Mucosa of descending colon (tissue), 3 donors: Measurements from ENCODE around the gene ENSA. TPM values are rescaled to one million over a fixed set of nuclear protein-coding genes. Genes with fewer than 3 reads are reported as not detected.
A peak's percentile ranks its signal among the peaks of the same experiment; 100 is the strongest.

Experiments
- ATAC-seq: fragments of 200-7000 bp; cut with Tn5 transposase; one replicate; pipeline ENCODE4 v1.9.1; 2020; ENCODE audit warnings: mild to moderate bottlenecking, moderate library complexity
- DNase-seq, 3 donors: peaks; one replicate each; pipeline ENCODE4 v3.0.0-alpha.2; 2020
- H3K36me3 ChIP-seq: fragments of 200-600 bp; one replicate; pipeline ENCODE4 v1.8.0; 2021; ENCODE audit warnings: low read depth, mild to moderate bottlenecking
- H3K4me1 ChIP-seq: fragments of 200-600 bp; one replicate; pipeline ENCODE4 v1.8.0; 2021; ENCODE audit warnings: low read depth, mild to moderate bottlenecking
- H3K4me3 ChIP-seq: fragments of 200-600 bp; one replicate; pipeline ENCODE4 v1.8.0; 2021; ENCODE audit warnings: mild to moderate bottlenecking
- H3K9me3 ChIP-seq: fragments of 200-600 bp; one replicate; pipeline ENCODE4 v1.8.0; 2021; ENCODE audit warnings: mild to moderate bottlenecking
- intact Hi-C, 2 donors: fragments of 100-400 bp; cut with DNase I in 1 of 2; cut with micrococcal nuclease in 1 of 2; formaldehyde crosslinking; loops; one replicate each; pipeline versions ENCODE4 v1.11.0 to v1.11.1; 2022; cut with DNase I, micrococcal nuclease
- total RNA-seq, 3 donors: library from RNA; stranded (reverse); fragmentation: NEBNext Ultra II Directional in 2 of 3; extraction: Animal tissue kit (Norgen Biotek cat#: 25700) in 2 of 3; gene quantifications; one replicate each; pipeline versions ENCODE4 v1.2.1 to v1.2.4, GENCODE V29; 2021 to 2023
- TF ChIP-seq, protein P1 (sequence below): fragments of 200-600 bp; IDR thresholded peaks from one replicate; pipeline ENCODE4 v1.8.0; 2022; ENCODE audit warnings: antibody characterized with exemption, mild to moderate bottlenecking
- donor health status: DM: no; HTN: no; CAD: no; lungs with moderate emphysema.
- donor health status: DM: no; HTN: no; CAD: no.
- donor health status: DM: no; HTN: yes; CAD: no.

ENSA gene
- total RNA-seq, 3 donors from 2014 or later: 174 to 213 (median 194) TPM

GRCh38 chr1:150622303-150622975 is 7.0 kb downstream of the ENSA start:
- intact Hi-C loops: loop anchor here (5.0 to 10.0 kb wide), 2 partner anchors 45 to 68 kb away; partner anchors contain the start of gene MCL1 (in 1 of the 2)
- H3K4me1 ChIP-seq: peaks cover 24% of the 10 kb centered on the region
- peaks cover 7% of the 10 kb centered on the region for H3K36me3 ChIP-seq
- no peak overlapping the region for H3K4me3 ChIP-seq
- ATAC-seq: peak; percentile 21
- peak in 1 of 3 donors; percentile 46 for DNase-seq
- TF ChIP-seq, protein P1, sequence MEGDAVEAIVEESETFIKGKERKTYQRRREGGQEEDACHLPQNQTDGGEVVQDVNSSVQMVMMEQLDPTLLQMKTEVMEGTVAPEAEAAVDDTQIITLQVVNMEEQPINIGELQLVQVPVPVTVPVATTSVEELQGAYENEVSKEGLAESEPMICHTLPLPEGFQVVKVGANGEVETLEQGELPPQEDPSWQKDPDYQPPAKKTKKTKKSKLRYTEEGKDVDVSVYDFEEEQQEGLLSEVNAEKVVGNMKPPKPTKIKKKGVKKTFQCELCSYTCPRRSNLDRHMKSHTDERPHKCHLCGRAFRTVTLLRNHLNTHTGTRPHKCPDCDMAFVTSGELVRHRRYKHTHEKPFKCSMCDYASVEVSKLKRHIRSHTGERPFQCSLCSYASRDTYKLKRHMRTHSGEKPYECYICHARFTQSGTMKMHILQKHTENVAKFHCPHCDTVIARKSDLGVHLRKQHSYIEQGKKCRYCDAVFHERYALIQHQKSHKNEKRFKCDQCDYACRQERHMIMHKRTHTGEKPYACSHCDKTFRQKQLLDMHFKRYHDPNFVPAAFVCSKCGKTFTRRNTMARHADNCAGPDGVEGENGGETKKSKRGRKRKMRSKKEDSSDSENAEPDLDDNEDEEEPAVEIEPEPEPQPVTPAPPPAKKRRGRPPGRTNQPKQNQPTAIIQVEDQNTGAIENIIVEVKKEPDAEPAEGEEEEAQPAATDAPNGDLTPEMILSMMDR: no peak
- no peaks in the 10 kb centered on the region for H3K9me3 ChIP-seq

GRCh38 chr1:150621497-150622302 is 7.7 kb downstream of the ENSA start:
- Histone ChIP-seq H3K9me3 (no peaks in the 10 kb centered on the region), H3K4me3 (no peak overlapping the region), H3K4me1 (peaks cover 20% of the 10 kb centered on the region), H3K36me3 (peaks cover 7% of the 10 kb centered on the region)
- DNase-seq: peak in 2 of 3 donors; percentile 47 to 75
- peak; percentile 56 for ATAC-seq
- intact Hi-C loops: loop anchor here (5.0 to 10.0 kb wide), 2 partner anchors 44 to 67 kb away; partner anchors contain the start of gene MCL1 (in 1 of the 2)
- TF ChIP-seq, protein P1: peak; percentile 43

- ATAC-seq: no peak
- TF ChIP-seq, protein P1: no peak
- Histone ChIP-seq H3K4me1 (peaks cover 20% of the 10 kb centered on the region), H3K4me3 (no peak overlapping the region), H3K9me3 (no peaks in the 10 kb centered on the region), H3K36me3 (peaks cover 1% of the 10 kb centered on the region)
- intact Hi-C loops: loop anchor here (5.0 to 10.0 kb wide), 2 partner anchors 44 to 66 kb away; partner anchors contain the start of gene MCL1 (in 1 of the 2)
- no peak for DNase-seq
These were observed 8.5 kb downstream of the ENSA start for GRCh38 chr1:150620919-150621318.

- intact Hi-C loops: loop anchor here (5.0 to 10.0 kb wide), 2 partner anchors 43 to 65 kb away; partner anchors contain the start of gene MCL1 (in 1 of the 2)
- Histone ChIP-seq H3K4me3 (no peak overlapping the region), H3K9me3 (no peaks in the 10 kb centered on the region), H3K36me3 (no peaks in the 10 kb centered on the region), H3K4me1 (peaks cover 28% of the 10 kb centered on the region)
- DNase-seq (peak in 1 of 3 donors; percentile 42), ATAC-seq (peak; percentile 75)
- TF ChIP-seq, protein P1: no peak
These were observed 9.6 kb downstream of the ENSA start for GRCh38 chr1:150619576-150620509.
